ENCODE results near the gene CAMKK2. TPM values are rescaled to one million over a fixed set of nuclear protein-coding genes. Genes with fewer than 3 reads are reported as not detected.
A peak's percentile ranks its signal among the peaks of the same experiment; 100 is the strongest.

Gene CAMKK2
- total RNA-seq, 2 experiments from 2014 or later = 27.0 to 29.2 TPM

GRCh38 chr12:121295116-121295745 lies 1.3 kb downstream of the CAMKK2 start:
- H3K36me3 Mint-ChIP-seq = peaks cover 7% of the 10 kb centered on the region
- H3K4me3 Mint-ChIP-seq = peak overlapping the region; percentile 89
- POLR2A ChIA-PET = interaction anchor here (0.6 to 3.0 kb wide), 7 partner anchors 9 to 295 kb away, joined by 3 to 16 read pairs (median 5); partner anchors contain the start of gene RNF34
- no peaks in the 10 kb centered on the region for H3K9me3 Mint-ChIP-seq
- DNase-seq (peak; percentile 32), ATAC-seq (ENCODE audit: low read depth) (no peak)
- peaks cover 2% of the 10 kb centered on the region for H3K27me3 Mint-ChIP-seq
- peaks cover 18% of the 10 kb centered on the region for H3K4me1 Mint-ChIP-seq
- H3K27ac Mint-ChIP-seq = peak overlapping the region; percentile 85

- peak overlapping the region; percentile 13 for H3K4me3 Mint-ChIP-seq
- H3K27ac Mint-ChIP-seq = no peak overlapping the region
- H3K36me3 Mint-ChIP-seq = peaks cover 7% of the 10 kb centered on the region
- no peak for ATAC-seq (ENCODE audit: low read depth)
- peaks cover 2% of the 10 kb centered on the region for H3K27me3 Mint-ChIP-seq
- H3K4me1 Mint-ChIP-seq = peaks cover 18% of the 10 kb centered on the region
- H3K9me3 Mint-ChIP-seq = no peaks in the 10 kb centered on the region
- no peak for DNase-seq
- POLR2A ChIA-PET = interaction anchor here (2.2 to 3.0 kb wide), 2 partner anchors 55 to 106 kb away, joined by 11 to 16 read pairs; partner anchors contain the start of gene RNF34
Measured at GRCh38 chr12:121294151-121294889, 2.2 kb downstream of the CAMKK2 start.

- Mint-ChIP-seq H3K27ac (no peak overlapping the region), H3K4me3 (no peak overlapping the region)
- no peak for ATAC-seq (ENCODE audit: low read depth)
Measured at GRCh38 chr12:121293603-121294002, 2.9 kb downstream of the CAMKK2 start.

GRCh38 chr12:121290410-121290809 lies 6.1 kb downstream of the CAMKK2 start:
- DNase-seq (no peak), ATAC-seq (ENCODE audit: low read depth) (no peak)
- no peak overlapping the region for H3K27ac Mint-ChIP-seq
- peaks cover 9% of the 10 kb centered on the region for H3K36me3 Mint-ChIP-seq
- no peaks in the 10 kb centered on the region for H3K9me3 Mint-ChIP-seq
- no peak overlapping the region for H3K4me3 Mint-ChIP-seq
- H3K27me3 Mint-ChIP-seq = no peaks in the 10 kb centered on the region
- H3K4me1 Mint-ChIP-seq = peaks cover 13% of the 10 kb centered on the region
- POLR2A ChIA-PET = no interaction called here

More at GRCh38 chr12:121293603-121294002, 2.9 kb downstream of the CAMKK2 start:
- POLR2A ChIA-PET = no interaction called here
- H3K27me3 Mint-ChIP-seq = no peaks in the 10 kb centered on the region
- no peak for DNase-seq
- peaks cover 15% of the 10 kb centered on the region for H3K4me1 Mint-ChIP-seq
- H3K36me3 Mint-ChIP-seq = peaks cover 7% of the 10 kb centered on the region
- H3K9me3 Mint-ChIP-seq = no peaks in the 10 kb centered on the region

GRCh38 chr12:121289962-121290361 lies 6.5 kb downstream of the CAMKK2 start:
- no peak overlapping the region for H3K4me3 Mint-ChIP-seq
- no peaks in the 10 kb centered on the region for H3K27me3 Mint-ChIP-seq
- H3K36me3 Mint-ChIP-seq = peaks cover 9% of the 10 kb centered on the region
- no peak for DNase-seq
- POLR2A ChIA-PET = interaction anchor here (0.7 kb wide), 2 partner anchors 62 to 102 kb away, joined by 3 to 4 read pairs; no protein-coding TSS in a partner anchor
- peaks cover 10% of the 10 kb centered on the region for H3K4me1 Mint-ChIP-seq
- H3K27ac Mint-ChIP-seq = no peak overlapping the region
- ATAC-seq (ENCODE audit: low read depth) = no peak
- H3K9me3 Mint-ChIP-seq = no peaks in the 10 kb centered on the region

GRCh38 chr12:121288986-121289385 lies 7.5 kb downstream of the CAMKK2 start:
- ATAC-seq (ENCODE audit: low read depth) = no peak
- H3K4me3 Mint-ChIP-seq = no peak overlapping the region
- POLR2A ChIA-PET = interaction anchor here (0.7 kb wide), 1 partner anchor 103 kb away, joined by 4 read pairs; no protein-coding TSS in a partner anchor

GRCh38 chr12:121288158-121288845 lies 8.2 kb downstream of the CAMKK2 start:
- DNase-seq (no peak), ATAC-seq (ENCODE audit: low read depth) (no peak)
- POLR2A ChIA-PET = no interaction called here
- no peak overlapping the region for H3K4me3 Mint-ChIP-seq
- H3K4me1 Mint-ChIP-seq = peaks cover 6% of the 10 kb centered on the region
- H3K27me3 Mint-ChIP-seq = no peaks in the 10 kb centered on the region
- H3K27ac Mint-ChIP-seq = peak overlapping the region; percentile 54
- H3K9me3 Mint-ChIP-seq = no peaks in the 10 kb centered on the region
- H3K36me3 Mint-ChIP-seq = peaks cover 11% of the 10 kb centered on the region

More at GRCh38 chr12:121288986-121289385, 7.5 kb downstream of the CAMKK2 start:
- H3K4me1 Mint-ChIP-seq = peaks cover 6% of the 10 kb centered on the region
- H3K9me3 Mint-ChIP-seq = no peaks in the 10 kb centered on the region
- peaks cover 10% of the 10 kb centered on the region for H3K36me3 Mint-ChIP-seq
- no peak for DNase-seq
- H3K27me3 Mint-ChIP-seq = no peaks in the 10 kb centered on the region
- H3K27ac Mint-ChIP-seq = no peak overlapping the region

- Mint-ChIP-seq H3K36me3 (peaks cover 11% of the 10 kb centered on the region), H3K27me3 (no peaks in the 10 kb centered on the region), H3K27ac (no peak overlapping the region), H3K9me3 (no peaks in the 10 kb centered on the region), H3K4me3 (no peak overlapping the region), H3K4me1 (peaks cover 3% of the 10 kb centered on the region)
- DNase-seq = no peak
- POLR2A ChIA-PET = no interaction called here
- no peak for ATAC-seq (ENCODE audit: low read depth)
Measured at GRCh38 chr12:121287267-121287954, 9.1 kb downstream of the CAMKK2 start.

GRCh38 chr12:121285856-121286255 lies 10.7 kb downstream of the CAMKK2 start:
- Mint-ChIP-seq H3K9me3 (no peaks in the 10 kb centered on the region), H3K4me1 (peaks cover 2% of the 10 kb centered on the region), H3K36me3 (peaks cover 6% of the 10 kb centered on the region), H3K27ac (no peak overlapping the region), H3K27me3 (no peaks in the 10 kb centered on the region), H3K4me3 (no peak overlapping the region)
- ATAC-seq (ENCODE audit: low read depth) (no peak), DNase-seq (no peak)
- POLR2A ChIA-PET = interaction anchor here (0.5 to 0.8 kb wide), 2 partner anchors 10 to 395 kb away, joined by 3 read pairs; partner anchors contain the start of gene CAMKK2

GRCh38 chr12:121284551-121285390 lies 11.7 kb downstream of the CAMKK2 start:
- Mint-ChIP-seq H3K4me1 (peaks cover 2% of the 10 kb centered on the region), H3K27me3 (no peaks in the 10 kb centered on the region), H3K27ac (no peak overlapping the region), H3K9me3 (no peaks in the 10 kb centered on the region), H3K36me3 (peaks cover 6% of the 10 kb centered on the region), H3K4me3 (no peak overlapping the region)
- DNase-seq (no peak), ATAC-seq (ENCODE audit: low read depth) (no peak)
- POLR2A ChIA-PET = no interaction called here

GRCh38 chr12:121283841-121284240 lies 12.7 kb downstream of the CAMKK2 start:
- Mint-ChIP-seq H3K4me3 (no peak overlapping the region), H3K9me3 (no peaks in the 10 kb centered on the region), H3K4me1 (peaks cover 2% of the 10 kb centered on the region), H3K36me3 (peaks cover 6% of the 10 kb centered on the region), H3K27me3 (no peaks in the 10 kb centered on the region), H3K27ac (no peak overlapping the region)
- ATAC-seq (ENCODE audit: low read depth) (no peak), DNase-seq (no peak)
- POLR2A ChIA-PET = no interaction called here

- Mint-ChIP-seq H3K4me1 (no peaks in the 10 kb centered on the region), H3K9me3 (no peaks in the 10 kb centered on the region), H3K4me3 (no peak overlapping the region), H3K36me3 (peaks cover 6% of the 10 kb centered on the region), H3K27ac (no peak overlapping the region), H3K27me3 (no peaks in the 10 kb centered on the region)
- POLR2A ChIA-PET = no interaction called here
- ATAC-seq (ENCODE audit: low read depth) = no peak
- DNase-seq = no peak
Measured at GRCh38 chr12:121283388-121283787, 13.1 kb downstream of the CAMKK2 start.
